SH-SY5Y (cell line): ENCODE measurements around the gene PDE4B.

Experiments used
- GATA2 ChIP-seq: IDR thresholded peaks from 2 replicates; pipeline ENCODE4 v1.6.1; 2011; ENCODE audit warnings: mild to moderate bottlenecking, low read depth, low read length
- GATA3 ChIP-seq: IDR thresholded peaks from 2 replicates; pipeline ENCODE4 v1.6.1; 2011; ENCODE audit warnings: low read depth, mild to moderate bottlenecking, low read length, moderate library complexity

- TF ChIP-seq GATA2 (no peak), GATA3 (no peak)
Observed at GRCh38 chr1:65844296-65844695, 51.6 kb downstream of the PDE4B start.
